PC-3 (cell line): ENCODE measurements around the gene PXK. TPM values are rescaled to one million over a fixed set of nuclear protein-coding genes. Genes with fewer than 3 reads are reported as not detected.

ENCODE experiments used
- ATAC-seq: fragments of 200-7000 bp; cut with Tn5 transposase; 2 replicates; pipeline ENCODE4 v1.9.1; 2020; ENCODE audit warnings: mild to moderate bottlenecking, moderate library complexity
- BruUV-seq: library from RNA; stranded (reverse); fragments of 400-500 nt; replicated peaks from 2 replicates; lab custom pipeline; 2021; lab: Mats Ljungman, UMichigan
- CTCF ChIA-PET: fragments of 300-600 bp; sonication (Branson Sonifier 250); formaldehyde crosslinking; loops from one replicate; lab custom pipeline; 2022; ENCODE audit warnings: antibody characterized with exemption; lab: Charles Lee
- POLR2A ChIA-PET: fragments of 300-600 bp; sonication (Branson Sonifier 250); formaldehyde crosslinking; loops from one replicate; lab custom pipeline; 2022; ENCODE audit warnings: antibody characterized with exemption; ENCODE audit not compliant: unreplicated experiment; lab: Charles Lee
- DNase-seq: peaks from one replicate; pipeline ENCODE4 v3.0.0-alpha.2; 2015
- H2AFZ ChIP-seq: fragments of 300-600 bp; sonication (generic); 2 replicates; pipeline ENCODE4 v1.6.0; 2016; ENCODE audit warnings: antibody characterized with exemption, low read length
- H3F3A ChIP-seq: fragments of 300-600 bp; sonication (generic); one replicate; pipeline ENCODE4 v1.6.0; 2017; ENCODE audit warnings: antibody characterized with exemption, low read length, control low read depth, mild to moderate bottlenecking; ENCODE audit not compliant: unreplicated experiment
- H3K27ac ChIP-seq: fragments of 300-600 bp; sonication (generic); 2 replicates; pipeline ENCODE4 v1.5.1; 2016; ENCODE audit warnings: mild to moderate bottlenecking, low read length
- H3K27me3 ChIP-seq: fragments of 300-600 bp; sonication (generic); 2 replicates; pipeline ENCODE4 v1.6.1; 2016; ENCODE audit warnings: low read length, mixed read lengths
- H3K36me3 ChIP-seq: fragments of 300-600 bp; sonication (generic); 2 replicates; pipeline ENCODE4 v1.6.1; 2016; ENCODE audit warnings: low read depth, mixed run types, low read length, mixed read lengths
- H3K4me1 ChIP-seq: fragments of 300-600 bp; sonication (generic); 2 replicates; pipeline ENCODE4 v1.5.1; 2016; ENCODE audit warnings: low read length; ENCODE audit not compliant: insufficient read depth
- H3K4me2 ChIP-seq: fragments of 300-600 bp; sonication (generic); 2 replicates; pipeline ENCODE4 v1.6.0; 2016; ENCODE audit warnings: low read length
- H3K4me3 ChIP-seq: fragments of 300-600 bp; sonication (generic); 2 replicates; pipeline ENCODE4 v1.5.1; 2016; ENCODE audit warnings: mild to moderate bottlenecking, low read length, mixed read lengths
- H3K79me2 ChIP-seq: fragments of 300-600 bp; sonication (generic); 2 replicates; pipeline ENCODE4 v1.6.1; 2017; ENCODE audit warnings: low read length, mixed read lengths
- H3K9ac ChIP-seq: fragments of 300-600 bp; sonication (generic); 2 replicates; pipeline ENCODE4 v1.6.0; 2016; ENCODE audit warnings: mild to moderate bottlenecking, low read length
- H3K9me2 ChIP-seq: fragments of 300-600 bp; sonication (generic); replicated peaks from 2 replicates; pipeline ENCODE4 v1.6.1; 2016; ENCODE audit warnings: mixed run types, low read length, mixed read lengths
- H3K9me3 ChIP-seq: fragments of 300-600 bp; sonication (generic); 2 replicates; pipeline ENCODE4 v1.6.1; 2016; ENCODE audit warnings: low read length, mixed read lengths
- H4K20me1 ChIP-seq: fragments of 300-600 bp; sonication (generic); 2 replicates; pipeline ENCODE4 v1.6.1; 2016; ENCODE audit warnings: low read length, mixed read lengths
- EZH2 ChIP-seq: fragments of 300-600 bp; sonication (generic); IDR thresholded peaks from one replicate; pipeline ENCODE4 v1.6.1; 2017; ENCODE audit warnings: antibody characterized with exemption, mild to moderate bottlenecking, low read length; ENCODE audit not compliant: unreplicated experiment
- EZH2phosphoT487 ChIP-seq: fragments of 300-600 bp; sonication (generic); IDR thresholded peaks from 2 replicates; pipeline ENCODE4 v1.6.1; 2018; ENCODE audit warnings: mild to moderate bottlenecking, antibody characterized with exemption, low read length, borderline replicate concordance
- intact Hi-C: fragments of 100-400 bp; cut with micrococcal nuclease; formaldehyde crosslinking; loops from 2 replicates; pipeline ENCODE4 v1.9.0; 2023
- total RNA-seq: library from RNA; depleted of rRNA; stranded (reverse); fragments of >200 nt; gene quantifications from 2 replicates; pipeline ENCODE4 v1.2.3, GENCODE V29; 2014
- TF ChIP-seq, protein P1 (sequence below): fragments of 300-600 bp; sonication (generic); conservative IDR thresholded peaks from 2 replicates; pipeline ENCODE4 v1.5.1; 2017; ENCODE audit warnings: antibody characterized with exemption, low read depth, mild to moderate bottlenecking, low read length

The PXK gene
- total RNA-seq, 1 experiment from 2014 or later: 14.5 TPM

DNA sequence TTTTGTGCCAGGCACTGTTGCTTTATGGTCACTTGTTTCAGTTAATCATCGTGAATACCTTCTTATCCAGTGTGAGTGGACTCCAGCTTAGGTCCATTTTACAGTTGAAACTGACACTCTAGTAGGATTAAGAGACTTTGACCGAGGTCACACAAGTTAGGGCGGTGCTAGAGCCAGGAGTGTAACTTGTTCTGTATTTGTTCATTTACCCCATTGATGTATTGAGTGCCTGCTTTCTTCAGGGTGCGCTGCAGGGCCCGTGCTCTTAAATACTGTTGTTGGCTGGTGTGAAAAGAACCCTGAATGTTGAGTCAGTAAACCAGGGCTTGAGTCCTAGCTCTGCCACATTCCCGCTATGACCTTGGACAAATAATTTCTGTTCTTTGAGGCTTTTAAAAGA is 85.5 kb downstream of the PXK start:
- ChIA-PET POLR2A (no interaction called here), CTCF (interaction anchor here (1.0 kb wide), 1 partner anchor 112 kb away, joined by 5 read pairs; the partner anchor contains the start of genes HTD2 and RPP14)
- intact Hi-C loops: loop anchor here (1.0 to 10.0 kb wide), 2 partner anchors 30 to 233 kb away; no protein-coding TSS in a partner anchor
- Histone ChIP-seq H3K36me3 (peaks cover 3% of the 10 kb centered on the region; the same call in 1 of the 2 replicates), H3K4me1 (peaks cover 21% of the 10 kb centered on the region), H3F3A (peaks cover 5% of the 10 kb centered on the region), H3K4me2 (no peak overlapping the region), H3K9me2 (no peaks in the 10 kb centered on the region), H4K20me1 (no peaks in the 10 kb centered on the region), H2AFZ (no peak overlapping the region), H3K27ac (no peak overlapping the region), H3K4me3 (no peak overlapping the region), H3K27me3 (no peaks in the 10 kb centered on the region), H3K79me2 (no peaks in the 10 kb centered on the region), H3K9me3 (no peaks in the 10 kb centered on the region), H3K9ac (no peak overlapping the region)
- TF ChIP-seq EZH2phosphoT487: no peak
- DNase-seq: no peak
- no peak for ATAC-seq
- no TSS peak for BruUV-seq

DNA sequence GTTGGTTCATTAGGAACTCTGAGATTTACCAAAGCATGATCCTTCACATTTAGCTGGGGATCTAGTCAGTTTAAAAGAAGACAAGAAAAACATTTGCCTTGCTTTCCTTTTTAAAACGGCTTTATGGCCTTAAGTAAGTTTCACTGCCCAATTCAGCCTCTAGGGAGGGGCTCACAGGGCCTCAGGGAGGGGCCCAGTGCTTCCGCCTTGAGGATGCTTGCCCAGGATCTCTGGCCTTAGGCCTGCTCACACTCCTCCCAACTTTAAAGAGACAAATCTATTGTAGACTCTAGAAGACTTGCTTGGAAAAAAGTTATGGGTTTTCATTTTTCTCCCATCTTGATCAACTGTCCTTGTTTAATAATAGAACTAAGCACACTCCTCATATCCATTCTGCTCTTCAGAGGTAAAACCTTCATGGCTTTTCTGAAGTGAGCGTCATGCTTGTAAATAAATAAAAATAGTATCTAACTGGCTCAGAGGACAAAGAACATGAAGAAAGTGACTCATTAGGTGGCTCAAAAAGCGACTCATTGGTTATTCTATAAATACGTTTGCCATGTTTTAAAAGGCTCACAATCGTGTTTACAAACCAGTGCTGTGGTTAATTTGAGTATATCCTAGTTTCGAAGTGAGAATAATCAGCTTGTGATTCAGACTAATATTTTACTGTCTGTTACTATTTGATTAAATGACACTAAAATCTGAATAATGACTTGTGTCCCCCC is 87.3 kb downstream of the PXK start:
- CTCF ChIA-PET: interaction anchor here (1.0 kb wide), 1 partner anchor 114 kb away, joined by 3 read pairs; the partner anchor contains the start of genes HTD2 and RPP14
- intact Hi-C loops: loop anchor here (10.0 kb wide), 1 partner anchor 235 kb away; no protein-coding TSS in a partner anchor
- peak overlapping the region; percentile 67 for H3K4me2 ChIP-seq
- DNase-seq (peak; percentile 78), ATAC-seq (peak; percentile 80)
- H3K9me3 ChIP-seq: no peaks in the 10 kb centered on the region
- no peaks in the 10 kb centered on the region for H3K79me2 ChIP-seq
- peaks cover 5% of the 10 kb centered on the region for H3F3A ChIP-seq
- H3K27ac ChIP-seq: peak overlapping the region; percentile 84
- BruUV-seq: TSS peak; percentile 30
- 0 out of 2 replicates have a peak overlapping the region, but pooled peaks have one; percentile 31 for H2AFZ ChIP-seq
- H4K20me1 ChIP-seq: no peaks in the 10 kb centered on the region
- H3K9me2 ChIP-seq: no peaks in the 10 kb centered on the region
- peaks cover 10% of the 10 kb centered on the region; the same call in 1 of the 2 replicates for H3K36me3 ChIP-seq
- TF ChIP-seq, protein P1, sequence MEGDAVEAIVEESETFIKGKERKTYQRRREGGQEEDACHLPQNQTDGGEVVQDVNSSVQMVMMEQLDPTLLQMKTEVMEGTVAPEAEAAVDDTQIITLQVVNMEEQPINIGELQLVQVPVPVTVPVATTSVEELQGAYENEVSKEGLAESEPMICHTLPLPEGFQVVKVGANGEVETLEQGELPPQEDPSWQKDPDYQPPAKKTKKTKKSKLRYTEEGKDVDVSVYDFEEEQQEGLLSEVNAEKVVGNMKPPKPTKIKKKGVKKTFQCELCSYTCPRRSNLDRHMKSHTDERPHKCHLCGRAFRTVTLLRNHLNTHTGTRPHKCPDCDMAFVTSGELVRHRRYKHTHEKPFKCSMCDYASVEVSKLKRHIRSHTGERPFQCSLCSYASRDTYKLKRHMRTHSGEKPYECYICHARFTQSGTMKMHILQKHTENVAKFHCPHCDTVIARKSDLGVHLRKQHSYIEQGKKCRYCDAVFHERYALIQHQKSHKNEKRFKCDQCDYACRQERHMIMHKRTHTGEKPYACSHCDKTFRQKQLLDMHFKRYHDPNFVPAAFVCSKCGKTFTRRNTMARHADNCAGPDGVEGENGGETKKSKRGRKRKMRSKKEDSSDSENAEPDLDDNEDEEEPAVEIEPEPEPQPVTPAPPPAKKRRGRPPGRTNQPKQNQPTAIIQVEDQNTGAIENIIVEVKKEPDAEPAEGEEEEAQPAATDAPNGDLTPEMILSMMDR: peak; percentile 19; the same call in 1 of the 2 replicates
- no peak for TF ChIP-seq EZH2
- H3K27me3 ChIP-seq: no peaks in the 10 kb centered on the region
- POLR2A ChIA-PET: no interaction called here
- H3K9ac ChIP-seq: peak overlapping the region; percentile 58
- 0 out of 2 replicates have a peak overlapping the region, but pooled peaks have one; percentile 14 for H3K4me3 ChIP-seq
- H3K4me1 ChIP-seq: peaks cover 18% of the 10 kb centered on the region

DNA sequence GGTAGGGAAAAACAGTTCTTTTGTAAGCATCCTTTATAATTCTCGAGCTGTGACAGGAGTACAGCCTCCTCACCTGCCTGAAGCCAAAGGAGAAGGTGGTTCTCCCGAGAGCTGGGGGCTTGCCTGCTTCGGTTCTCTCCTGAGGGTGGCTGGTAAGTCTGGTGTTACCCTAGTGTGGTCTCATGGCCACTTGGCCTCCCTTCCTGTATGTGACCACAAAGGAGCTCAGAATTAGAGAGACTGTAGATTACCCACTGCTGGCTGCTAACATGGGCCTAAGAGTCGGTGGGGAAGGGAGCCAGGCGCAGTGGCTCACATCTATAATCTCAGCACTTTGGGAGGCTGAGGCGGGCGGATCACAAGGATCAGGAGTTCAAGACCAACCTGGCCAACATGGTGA is 88.3 kb downstream of the PXK start:
- ATAC-seq (no peak), DNase-seq (no peak)
- Histone ChIP-seq H3K9me2 (no peaks in the 10 kb centered on the region), H3K9ac (peak overlapping the region; percentile 58), H3K27ac (peak overlapping the region; percentile 84), H3K4me1 (peaks cover 18% of the 10 kb centered on the region), H2AFZ (no peak overlapping the region), H3K4me3 (no peak overlapping the region), H4K20me1 (no peaks in the 10 kb centered on the region), H3K27me3 (no peaks in the 10 kb centered on the region), H3F3A (peaks cover 5% of the 10 kb centered on the region), H3K9me3 (no peaks in the 10 kb centered on the region), H3K36me3 (peaks cover 14% of the 10 kb centered on the region; the same call in 1 of the 2 replicates), H3K4me2 (no peak overlapping the region), H3K79me2 (no peaks in the 10 kb centered on the region)
- no TSS peak for BruUV-seq
- TF ChIP-seq EZH2phosphoT487 (no peak), EZH2 (no peak)
- TF ChIP-seq, protein P1: no peak
- ChIA-PET POLR2A (interaction anchor here (0.7 kb wide), 2 partner anchors 85 to 107 kb away, joined by 3 read pairs; no protein-coding TSS in a partner anchor), CTCF (interaction anchor here (1.0 kb wide), 1 partner anchor 115 kb away, joined by 3 read pairs; the partner anchor contains the start of genes HTD2 and RPP14)
- intact Hi-C loops: no loop called here
